Esophagus squamous epithelium (tissue), 5 donors: ENCODE data around the gene HTR3A. TPM values are rescaled to one million over a fixed set of nuclear protein-coding genes. Genes with fewer than 3 reads are reported as not detected.

ENCODE experiments used
- DNase-seq: peaks from one replicate; lab custom pipeline; 2025; lab: John Stamatoyannopoulos, UW
- H3K27ac ChIP-seq, 4 donors: fragments of 200-600 bp; sonication (generic); one replicate each; pipeline ENCODE4 v1.5.1; 2016 to 2019; ENCODE audit warnings: mild to moderate bottlenecking in 1 of 4
- H3K27me3 ChIP-seq, 4 donors: fragments of 200-600 bp; sonication (generic); 1 replicate in 3 of 4; 2 replicates in 1 of 4; pipeline versions ENCODE4 v1.5.1 to v1.6.0; 2017 to 2021; ENCODE audit warnings: antibody characterized with exemption in 1 of 4
- H3K36me3 ChIP-seq, 3 donors: fragments of 200-600 bp; sonication (generic); one replicate each; pipeline ENCODE4 v1.5.1; 2016 to 2019
- H3K4me1 ChIP-seq, 3 donors: fragments of 200-600 bp; sonication (generic); one replicate each; pipeline ENCODE4 v1.5.1; 2017 to 2019
- H3K4me3 ChIP-seq, 4 donors: fragments of 200-600 bp; sonication (generic); 1 replicate in 3 of 4; 2 replicates in 1 of 4; pipeline ENCODE4 v1.5.1; 2016 to 2019; ENCODE audit warnings: mild to moderate bottlenecking in 2 of 4, moderate library complexity in 1 of 4
- H3K9me3 ChIP-seq, 3 donors: fragments of 200-600 bp; sonication (generic); one replicate each; pipeline ENCODE4 v1.5.1; 2016 to 2019
- POLR2A ChIP-seq, 4 donors: fragments of 450-650 bp; IDR thresholded peaks; one replicate each; pipeline ENCODE4 v1.6.1; 2017; ENCODE audit warnings: antibody characterized with exemption in 4 of 4, mild to moderate bottlenecking in 4 of 4, moderate library complexity in 3 of 4
- WGBS, 2 donors: methylation state at CpG; one replicate each; pipeline ENCODE4 v1.1.5; 2018; 5-methylcytosine and 5-hydroxymethylcytosine counted together
- intact Hi-C: fragments of 100-400 bp; cut with DNase I; formaldehyde crosslinking; loops from one replicate; pipeline ENCODE4 v1.15.0; 2022
- total RNA-seq, 4 donors: library from RNA; depleted of rRNA; stranded (reverse); fragments of >200 nt; gene quantifications; one replicate each; pipeline ENCODE4 v1.1.0, GENCODE V29; 2016
- TF ChIP-seq, protein P1 (sequence below), 6 experiments: fragments of 450-650 bp in 4 of 6; fragments of 200-600 bp in 2 of 6; sonication (generic) in 2 of 6; IDR thresholded peaks; one replicate each; pipeline ENCODE4 v1.5.1; 2016 to 2019; ENCODE audit warnings: antibody characterized with exemption in 6 of 6, mild to moderate bottlenecking in 4 of 6, moderate library complexity in 4 of 6
- donor health status: DM: yes; HTN: yes; CAD: no.

HTR3A gene
- total RNA-seq, 4 donors from 2014 or later, result not detected

- H3K4me1 ChIP-seq, result no peaks in the 10 kb centered on the region
- intact Hi-C loops, result no loop called here
- no peaks in the 10 kb centered on the region for H3K9me3 ChIP-seq
- TF ChIP-seq POLR2A (IDR thresholded peaks at IDR 0.05), result no peak
- TF ChIP-seq, protein P1, sequence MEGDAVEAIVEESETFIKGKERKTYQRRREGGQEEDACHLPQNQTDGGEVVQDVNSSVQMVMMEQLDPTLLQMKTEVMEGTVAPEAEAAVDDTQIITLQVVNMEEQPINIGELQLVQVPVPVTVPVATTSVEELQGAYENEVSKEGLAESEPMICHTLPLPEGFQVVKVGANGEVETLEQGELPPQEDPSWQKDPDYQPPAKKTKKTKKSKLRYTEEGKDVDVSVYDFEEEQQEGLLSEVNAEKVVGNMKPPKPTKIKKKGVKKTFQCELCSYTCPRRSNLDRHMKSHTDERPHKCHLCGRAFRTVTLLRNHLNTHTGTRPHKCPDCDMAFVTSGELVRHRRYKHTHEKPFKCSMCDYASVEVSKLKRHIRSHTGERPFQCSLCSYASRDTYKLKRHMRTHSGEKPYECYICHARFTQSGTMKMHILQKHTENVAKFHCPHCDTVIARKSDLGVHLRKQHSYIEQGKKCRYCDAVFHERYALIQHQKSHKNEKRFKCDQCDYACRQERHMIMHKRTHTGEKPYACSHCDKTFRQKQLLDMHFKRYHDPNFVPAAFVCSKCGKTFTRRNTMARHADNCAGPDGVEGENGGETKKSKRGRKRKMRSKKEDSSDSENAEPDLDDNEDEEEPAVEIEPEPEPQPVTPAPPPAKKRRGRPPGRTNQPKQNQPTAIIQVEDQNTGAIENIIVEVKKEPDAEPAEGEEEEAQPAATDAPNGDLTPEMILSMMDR (IDR thresholded peaks at IDR 0.05), result no peak
- no peak overlapping the region for H3K27ac ChIP-seq
- H3K27me3 ChIP-seq, result peaks cover 0 to 16% (median 0%) of the 10 kb centered on the region in 4 donors
- H3K4me3 ChIP-seq, result no peak overlapping the region
- no peak for DNase-seq
- 81 to 93% methylated on average over 2 of the region's 2 CpGs for WGBS, 2 donors
- no peaks in the 10 kb centered on the region for H3K36me3 ChIP-seq
Measured at GRCh38 chr11:114016986-114017385, 42.1 kb downstream of the HTR3A start.

GRCh38 chr11:114017723-114018122 is 42.8 kb downstream of the HTR3A start:
- Histone ChIP-seq H3K27ac (no peak overlapping the region), H3K4me3 (no peak overlapping the region), H3K4me1 (no peaks in the 10 kb centered on the region), H3K36me3 (no peaks in the 10 kb centered on the region), H3K27me3 (peaks cover 0 to 8% (median 0%) of the 10 kb centered on the region in 4 donors), H3K9me3 (no peaks in the 10 kb centered on the region)
- no peak for DNase-seq
- WGBS, 2 donors, result 33 to 54% methylated on average over 2 of the region's 2 CpGs
- intact Hi-C loops, result no loop called here
- no peak for TF ChIP-seq POLR2A (IDR thresholded peaks at IDR 0.05)

DNA sequence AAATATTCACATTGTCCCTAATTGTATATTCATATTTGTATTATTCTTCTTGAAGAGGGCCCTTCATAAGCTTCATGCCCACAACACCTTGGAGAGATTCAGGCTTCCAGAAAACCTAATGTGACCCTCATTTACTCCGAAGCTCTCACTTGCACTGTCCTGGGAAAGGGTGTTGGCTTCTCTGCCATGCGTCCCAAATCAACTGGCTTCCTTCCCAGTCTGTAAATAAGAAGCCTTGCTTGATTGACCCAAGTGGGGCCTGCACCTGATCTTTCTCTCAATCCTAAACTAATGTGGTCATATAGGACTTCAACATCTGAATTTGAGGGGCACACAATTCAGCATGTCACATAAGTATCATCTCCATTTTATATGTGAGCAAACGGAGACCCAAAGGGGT is 44.1 kb downstream of the HTR3A start:
- H3K9me3 ChIP-seq, result no peaks in the 10 kb centered on the region
- H3K36me3 ChIP-seq, result no peaks in the 10 kb centered on the region
- no peak for TF ChIP-seq POLR2A (IDR thresholded peaks at IDR 0.05)
- TF ChIP-seq, protein P1 (IDR thresholded peaks at IDR 0.05), result no peak
- H3K4me1 ChIP-seq, result no peaks in the 10 kb centered on the region
- H3K4me3 ChIP-seq, result no peak overlapping the region
- no peaks in the 10 kb centered on the region for H3K27me3 ChIP-seq
- intact Hi-C loops, result no loop called here
- no peak overlapping the region for H3K27ac ChIP-seq
- 68 to 70% methylated on average over 3 of the region's 3 CpGs for WGBS, 2 donors
- DNase-seq, result no peak

GRCh38 chr11:114019574-114019973 is 44.7 kb downstream of the HTR3A start:
- intact Hi-C loops, result no loop called here
- H3K27me3 ChIP-seq, result no peaks in the 10 kb centered on the region
- H3K9me3 ChIP-seq, result no peaks in the 10 kb centered on the region
- no peaks in the 10 kb centered on the region for H3K36me3 ChIP-seq
- H3K4me3 ChIP-seq, result no peak overlapping the region
- no peaks in the 10 kb centered on the region for H3K4me1 ChIP-seq
- TF ChIP-seq POLR2A (IDR thresholded peaks at IDR 0.05), result no peak
- TF ChIP-seq, protein P1 (IDR thresholded peaks at IDR 0.05), result no peak
- H3K27ac ChIP-seq, result no peak overlapping the region
- 60 to 84% methylated on average over 1 to 4 of the region's 5 CpGs for WGBS, 2 donors
- no peak for DNase-seq

GRCh38 chr11:114025329-114025907 is 50.5 kb downstream of the HTR3A start:
- no peak for TF ChIP-seq POLR2A (IDR thresholded peaks at IDR 0.05)
- TF ChIP-seq, protein P1 (IDR thresholded peaks at IDR 0.05), result no peak
- H3K27me3 ChIP-seq, result peaks cover 0 to 26% (median 0%) of the 10 kb centered on the region in 4 donors
- H3K4me3 ChIP-seq, result no peak overlapping the region
- H3K9me3 ChIP-seq, result no peaks in the 10 kb centered on the region
- no peaks in the 10 kb centered on the region for H3K36me3 ChIP-seq
- intact Hi-C loops, result no loop called here
- H3K4me1 ChIP-seq, result no peaks in the 10 kb centered on the region
- no peak for DNase-seq
- no peak overlapping the region for H3K27ac ChIP-seq
- 39 to 56% methylated on average over 3 of the region's 3 CpGs for WGBS, 2 donors
